Endothelial cell (in vitro differentiated cells): Measurements from ENCODE around the gene FUT7. TPM values are rescaled to one million over a fixed set of nuclear protein-coding genes. Genes with fewer than 3 reads are reported as not detected.

Source experiments
- DNase-seq: peaks from one replicate; pipeline ENCODE4 v3.0.0; 2021; ENCODE audit warnings: low spot score
- H3K27ac Mint-ChIP-seq: one replicate; pipeline ENCODE4 v1.8.0; 2021; ENCODE audit warnings: mixed read lengths, inconsistent platforms; ENCODE audit not compliant: unreplicated experiment
- H3K27me3 Mint-ChIP-seq: one replicate; pipeline ENCODE4 v1.8.0; 2021; ENCODE audit warnings: mild to moderate bottlenecking, moderate library complexity, mixed read lengths, inconsistent platforms; ENCODE audit not compliant: unreplicated experiment
- H3K36me3 Mint-ChIP-seq: one replicate; pipeline ENCODE4 v1.8.0; 2021; ENCODE audit warnings: mild to moderate bottlenecking, low read depth, mixed read lengths, inconsistent platforms; ENCODE audit not compliant: unreplicated experiment
- H3K4me1 Mint-ChIP-seq: one replicate; pipeline ENCODE4 v1.8.0; 2021; ENCODE audit warnings: mild to moderate bottlenecking, mixed read lengths, inconsistent platforms; ENCODE audit not compliant: unreplicated experiment
- H3K4me3 Mint-ChIP-seq: one replicate; pipeline ENCODE4 v1.8.0; 2021; ENCODE audit warnings: mild to moderate bottlenecking, mixed read lengths, inconsistent platforms; ENCODE audit not compliant: unreplicated experiment
- H3K9me3 Mint-ChIP-seq: one replicate; pipeline ENCODE4 v1.8.0; 2021; ENCODE audit warnings: mixed read lengths, inconsistent platforms; ENCODE audit not compliant: unreplicated experiment
- CTCF ChIP-seq: fragments of 200-600 bp; sonication (generic); IDR thresholded peaks from one replicate; pipeline ENCODE4 v1.5.0; 2021; ENCODE audit warnings: antibody characterized with exemption; ENCODE audit not compliant: unreplicated experiment
- total RNA-seq: library from RNA; stranded (reverse); fragmentation: NEBNext Ultra II Directional; extraction: Animal tissue kit (Norgen Biotek cat#: 25700); gene quantifications from one replicate; pipeline ENCODE4 v1.2.1, GENCODE V29; 2021; ENCODE audit not compliant: unreplicated experiment

Gene FUT7
- total RNA-seq, 1 donor from 2014 or later, result not detected

- Mint-ChIP-seq H3K4me3 (no peak overlapping the region), H3K27ac (no peak overlapping the region), H3K36me3 (peaks cover 11% of the 10 kb centered on the region), H3K9me3 (no peaks in the 10 kb centered on the region), H3K27me3 (peaks cover 15% of the 10 kb centered on the region), H3K4me1 (peaks cover 1% of the 10 kb centered on the region)
- no peak for TF ChIP-seq CTCF
- DNase-seq, result no peak
Measured at GRCh38 chr9:136988872-136989271, 43.0 kb downstream of the FUT7 start.

DNA sequence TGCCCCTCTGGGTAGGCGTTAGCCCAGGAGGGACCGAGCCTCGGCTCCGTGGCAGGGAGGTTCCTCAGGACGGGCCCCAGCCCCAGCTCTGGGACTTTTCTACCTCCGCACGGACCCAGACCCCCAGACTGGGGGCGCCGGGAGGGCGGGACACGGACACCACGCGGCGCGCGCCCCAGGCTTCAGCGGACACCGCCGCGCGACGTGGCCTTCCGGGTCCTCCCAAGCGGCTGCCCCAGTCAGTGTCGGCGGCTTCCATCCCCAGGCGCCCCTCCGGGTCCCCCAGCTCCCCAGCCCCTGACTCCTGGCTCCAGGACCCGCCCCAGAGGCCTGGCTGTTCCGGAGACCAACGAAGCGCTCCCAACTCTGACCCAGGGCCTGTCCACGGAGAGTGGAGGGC, 46.0 kb downstream of the FUT7 start:
- peaks cover 13% of the 10 kb centered on the region for H3K27me3 Mint-ChIP-seq
- DNase-seq, result no peak
- peaks cover 13% of the 10 kb centered on the region for H3K36me3 Mint-ChIP-seq
- no peak overlapping the region for H3K27ac Mint-ChIP-seq
- peaks cover 2% of the 10 kb centered on the region for H3K4me1 Mint-ChIP-seq
- no peak for TF ChIP-seq CTCF
- H3K9me3 Mint-ChIP-seq, result no peaks in the 10 kb centered on the region
- H3K4me3 Mint-ChIP-seq, result no peak overlapping the region

DNA sequence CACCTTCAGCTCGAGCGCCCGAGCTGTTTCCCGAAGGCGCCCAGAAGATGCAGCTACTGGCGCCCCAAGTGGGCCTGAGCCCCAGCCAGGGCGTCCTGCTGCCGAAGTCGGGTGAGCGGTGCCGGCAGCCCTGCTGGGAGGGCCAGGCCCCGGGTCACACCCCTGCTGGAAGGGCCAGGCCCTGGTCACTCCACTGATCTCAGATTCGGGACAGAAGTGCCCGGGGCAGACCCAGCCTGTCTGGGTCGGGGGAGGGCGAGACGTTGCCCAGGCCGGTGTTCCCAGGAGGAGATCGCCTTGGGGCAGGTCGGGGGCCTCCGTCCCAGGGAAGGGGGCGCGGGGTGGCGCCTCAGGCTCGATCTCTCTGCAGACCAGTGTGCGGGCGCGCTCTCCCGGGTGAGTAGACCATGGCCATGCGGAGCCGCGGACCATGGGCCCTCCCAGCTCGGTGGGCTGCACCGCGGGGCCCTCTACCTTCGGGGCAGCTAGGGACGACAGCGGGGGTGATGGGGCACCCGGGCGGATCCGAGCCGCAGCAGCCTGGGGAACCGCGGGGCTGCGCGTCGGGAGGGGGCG, 46.8 kb downstream of the FUT7 start:
- no peak overlapping the region for H3K4me3 Mint-ChIP-seq
- peaks cover 14% of the 10 kb centered on the region for H3K27me3 Mint-ChIP-seq
- DNase-seq, result no peak
- H3K4me1 Mint-ChIP-seq, result peaks cover 2% of the 10 kb centered on the region
- TF ChIP-seq CTCF, result no peak
- H3K9me3 Mint-ChIP-seq, result no peaks in the 10 kb centered on the region
- H3K27ac Mint-ChIP-seq, result no peak overlapping the region
- H3K36me3 Mint-ChIP-seq, result peaks cover 9% of the 10 kb centered on the region

- H3K36me3 Mint-ChIP-seq, result peaks cover 9% of the 10 kb centered on the region
- no peak for TF ChIP-seq CTCF
- no peak for DNase-seq
- H3K4me3 Mint-ChIP-seq, result no peak overlapping the region
- peaks cover 12% of the 10 kb centered on the region for H3K27me3 Mint-ChIP-seq
- H3K4me1 Mint-ChIP-seq, result peaks cover 2% of the 10 kb centered on the region
- H3K27ac Mint-ChIP-seq, result no peak overlapping the region
- H3K9me3 Mint-ChIP-seq, result no peaks in the 10 kb centered on the region
Measured at GRCh38 chr9:136984464-136985026, 47.3 kb downstream of the FUT7 start.

DNA sequence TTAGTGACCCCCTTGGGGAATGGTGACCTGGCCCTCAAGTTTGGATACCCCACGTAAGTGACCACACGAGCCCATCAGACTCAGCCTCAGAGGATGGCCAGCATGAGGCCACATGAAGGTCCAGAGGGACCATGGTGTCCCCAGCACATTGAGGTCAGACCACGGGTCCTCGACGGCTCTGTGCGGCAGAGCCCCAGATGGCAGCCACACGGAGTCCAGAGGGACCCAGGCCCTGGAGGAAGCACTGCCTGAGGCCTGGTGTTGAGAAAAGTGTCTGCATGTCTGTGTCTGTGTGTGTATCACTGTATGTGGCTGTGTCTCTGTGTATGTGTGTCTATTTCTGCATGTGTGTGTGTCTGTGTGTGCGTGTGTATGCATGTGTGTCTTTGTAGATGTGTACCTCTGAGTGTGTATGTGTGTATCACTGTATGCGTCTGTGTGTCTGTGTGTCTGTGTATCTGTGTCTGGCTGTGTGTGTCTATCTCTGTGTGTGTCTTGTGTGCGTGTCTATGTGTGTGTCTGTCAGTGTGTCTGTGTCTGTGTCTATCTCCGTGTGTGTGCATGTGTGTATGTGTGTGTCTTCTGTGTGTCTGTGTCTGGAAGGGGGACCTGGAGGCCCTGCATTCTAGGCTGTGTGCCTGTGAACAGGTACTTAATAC, 48.1 kb downstream of the FUT7 start:
- Mint-ChIP-seq H3K36me3 (peaks cover 9% of the 10 kb centered on the region), H3K4me1 (peaks cover 2% of the 10 kb centered on the region), H3K27ac (no peak overlapping the region), H3K4me3 (peak overlapping the region; percentile 52), H3K27me3 (peaks cover 14% of the 10 kb centered on the region), H3K9me3 (no peaks in the 10 kb centered on the region)
- TF ChIP-seq CTCF, result no peak
- DNase-seq, result no peak
